Esophagus muscularis mucosa (tissue), 4 donors: ENCODE results near the gene POLR1E. TPM values are rescaled to one million over a fixed set of nuclear protein-coding genes. Genes with fewer than 3 reads are reported as not detected.
"Not testable (repeated sequence)": the region's sequence is repeated elsewhere in the genome, so short reads cannot be mapped to it uniquely, and the experiment has no call there.

Experiments used
- DNase-seq: peaks from one replicate; pipeline ENCODE4 v3.0.0-alpha.2; 2017; ENCODE audit errors: extremely low spot score
- H3K27ac ChIP-seq, 4 donors: fragments of 200-600 bp; sonication (generic); replicated peaks in 1 of 4; 1 replicate in 3 of 4; 2 replicates in 1 of 4; pipeline ENCODE4 v1.5.1; 2016 to 2019; ENCODE audit warnings: mild to moderate bottlenecking in 1 of 4
- H3K27me3 ChIP-seq, 4 donors: fragments of 200-600 bp; sonication (generic); one replicate each; pipeline versions ENCODE4 v1.5.1 to v1.6.0; 2016 to 2019
- H3K36me3 ChIP-seq, 4 donors: fragments of 200-600 bp; sonication (generic); one replicate each; pipeline ENCODE4 v1.5.1; 2016 to 2019
- H3K4me1 ChIP-seq, 4 donors: fragments of 200-600 bp; sonication (generic); one replicate each; pipeline ENCODE4 v1.5.1; 2016 to 2019
- H3K4me3 ChIP-seq, 4 donors: fragments of 200-600 bp; sonication (generic); 1 replicate in 2 of 4; 2 replicates in 2 of 4; pipeline ENCODE4 v1.5.1; 2016 to 2019; ENCODE audit warnings: mild to moderate bottlenecking in 4 of 4, moderate library complexity in 1 of 4
- H3K9me3 ChIP-seq, 4 donors: fragments of 200-600 bp; sonication (generic); 1 replicate in 3 of 4; 2 replicates in 1 of 4; pipeline ENCODE4 v1.5.1; 2016 to 2019
- EP300 ChIP-seq: sonication (generic); formaldehyde crosslinking; IDR thresholded peaks from one replicate; pipeline ENCODE4 v1.6.1; 2017; ENCODE audit warnings: antibody characterized with exemption
- POLR2A ChIP-seq: fragments of 450-650 bp; IDR thresholded peaks from one replicate; pipeline ENCODE4 v1.6.1; 2017; ENCODE audit warnings: antibody characterized with exemption, moderate library complexity, mild to moderate bottlenecking, low read depth
- POLR2AphosphoS5 ChIP-seq, 2 donors: sonication (generic); formaldehyde crosslinking; IDR thresholded peaks; one replicate each; pipeline ENCODE4 v1.6.1; 2017; ENCODE audit warnings: antibody characterized with exemption in 2 of 2
- WGBS: methylation state at CpG from one replicate; pipeline ENCODE4 v1.1.5; 2018; 5-methylcytosine and 5-hydroxymethylcytosine counted together
- intact Hi-C: fragments of 100-400 bp; cut with DNase I; formaldehyde crosslinking; loops from one replicate; pipeline ENCODE4 v1.15.1; 2023
- total RNA-seq, 4 donors: library from RNA; depleted of rRNA; stranded (reverse); fragments of >200 nt; gene quantifications; one replicate each; pipeline versions ENCODE4 v1.1.0 to v1.2.1, GENCODE V29; 2016
- TF ChIP-seq, protein P1 (sequence below), 3 experiments: fragments of 200-600 bp in 2 of 3; fragments of 450-650 bp in 1 of 3; sonication (generic) in 2 of 3; IDR thresholded peaks; one replicate each; pipeline ENCODE4 v1.5.1; 2017 to 2019; ENCODE audit warnings: antibody characterized with exemption in 3 of 3, mild to moderate bottlenecking in 2 of 3, moderate library complexity in 1 of 3

Gene POLR1E
- total RNA-seq, 4 donors from 2014 or later = 17.4 to 36.8 (median 24.5) TPM

DNA sequence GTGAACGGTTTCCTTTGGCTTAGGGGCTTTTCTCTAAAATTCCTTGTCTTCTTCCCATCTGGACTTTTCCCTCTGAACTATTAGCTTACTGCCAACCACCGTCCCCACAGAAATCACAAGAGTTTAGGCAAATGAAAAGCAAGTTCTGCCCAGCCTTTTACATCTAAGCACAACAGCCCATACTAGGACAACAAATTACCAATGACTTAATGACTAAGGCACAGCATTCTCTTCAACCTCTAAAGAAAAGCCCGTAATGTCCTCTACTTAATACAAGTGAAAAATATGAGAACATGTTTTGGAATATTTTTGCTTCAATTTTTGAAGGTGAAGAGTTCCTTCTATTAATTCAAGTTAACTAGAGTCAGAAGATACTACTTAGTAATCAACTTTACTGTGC is 21.7 kb upstream of the POLR1E start:
- TF ChIP-seq POLR2A = no peak
- TF ChIP-seq EP300 = no peak
- no peak for TF ChIP-seq POLR2AphosphoS5 (IDR thresholded peaks at IDR 0.05)
- TF ChIP-seq, protein P1, sequence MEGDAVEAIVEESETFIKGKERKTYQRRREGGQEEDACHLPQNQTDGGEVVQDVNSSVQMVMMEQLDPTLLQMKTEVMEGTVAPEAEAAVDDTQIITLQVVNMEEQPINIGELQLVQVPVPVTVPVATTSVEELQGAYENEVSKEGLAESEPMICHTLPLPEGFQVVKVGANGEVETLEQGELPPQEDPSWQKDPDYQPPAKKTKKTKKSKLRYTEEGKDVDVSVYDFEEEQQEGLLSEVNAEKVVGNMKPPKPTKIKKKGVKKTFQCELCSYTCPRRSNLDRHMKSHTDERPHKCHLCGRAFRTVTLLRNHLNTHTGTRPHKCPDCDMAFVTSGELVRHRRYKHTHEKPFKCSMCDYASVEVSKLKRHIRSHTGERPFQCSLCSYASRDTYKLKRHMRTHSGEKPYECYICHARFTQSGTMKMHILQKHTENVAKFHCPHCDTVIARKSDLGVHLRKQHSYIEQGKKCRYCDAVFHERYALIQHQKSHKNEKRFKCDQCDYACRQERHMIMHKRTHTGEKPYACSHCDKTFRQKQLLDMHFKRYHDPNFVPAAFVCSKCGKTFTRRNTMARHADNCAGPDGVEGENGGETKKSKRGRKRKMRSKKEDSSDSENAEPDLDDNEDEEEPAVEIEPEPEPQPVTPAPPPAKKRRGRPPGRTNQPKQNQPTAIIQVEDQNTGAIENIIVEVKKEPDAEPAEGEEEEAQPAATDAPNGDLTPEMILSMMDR (IDR thresholded peaks at IDR 0.05) = no peak
- intact Hi-C loops = loop anchor here (5.0 kb wide), 2 partner anchors 37 to 52 kb away; no protein-coding TSS in a partner anchor
- Histone ChIP-seq H3K9me3 (no peaks in the 10 kb centered on the region), H3K4me1 (peaks cover 11 to 53% (median 49%) of the 10 kb centered on the region in 4 donors), H3K4me3 (peak overlapping the region; percentile 72 to 92 (median 88)), H3K27me3 (no peaks in the 10 kb centered on the region), H3K36me3 (no peaks in the 10 kb centered on the region), H3K27ac (peak overlapping the region; percentile 96 to 100 (median 98))
- WGBS = 24% methylated on average over 3 of the region's 3 CpGs
- no peak for DNase-seq

DNA sequence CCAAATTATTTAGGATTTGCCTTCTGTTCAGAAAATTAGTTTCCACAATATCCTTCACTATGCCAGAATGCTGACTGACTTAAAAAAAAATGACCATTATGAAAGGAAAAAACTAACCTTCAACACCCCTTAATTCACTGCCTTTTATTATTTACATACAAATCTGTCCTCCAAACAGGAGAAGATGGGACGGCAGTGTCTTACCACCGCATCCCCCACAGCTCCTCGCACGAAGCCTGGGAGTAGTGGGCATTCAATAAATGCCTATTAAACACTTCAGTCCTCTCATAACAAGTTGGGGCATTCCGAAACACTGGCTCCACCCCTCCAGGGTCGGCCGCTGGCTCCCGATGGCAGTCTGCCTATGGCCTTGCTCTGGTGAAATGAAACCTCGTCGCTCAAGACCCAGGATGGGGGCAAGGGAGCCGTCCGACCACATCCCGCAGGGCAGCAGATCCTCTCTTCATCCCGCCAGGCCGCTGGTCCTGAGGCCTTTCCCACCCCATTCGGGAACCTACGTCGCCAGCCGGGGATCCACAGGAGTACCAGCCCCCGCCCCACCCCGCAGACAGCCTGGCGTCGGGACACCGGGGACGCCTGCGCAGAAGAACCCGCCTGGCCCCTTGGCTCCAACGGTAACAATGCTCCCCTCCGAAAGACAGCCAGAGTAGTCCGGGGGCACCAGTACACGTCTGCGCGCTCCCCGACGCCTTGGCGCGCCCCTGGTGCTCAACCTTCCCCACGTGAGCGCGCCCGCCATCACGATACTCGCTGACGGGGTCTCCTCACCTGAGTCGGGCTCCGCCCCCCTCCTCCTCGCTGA is 21.1 kb upstream of the POLR1E start:
- H3K36me3 ChIP-seq = no peaks in the 10 kb centered on the region
- TF ChIP-seq EP300 = no peak
- TF ChIP-seq, protein P1 (IDR thresholded peaks at IDR 0.05) = no peak
- TF ChIP-seq POLR2A = peak; percentile 9
- TF ChIP-seq POLR2AphosphoS5 (IDR thresholded peaks at IDR 0.05) = peak in 1 of 2 donors; percentile 51
- peaks cover 11 to 51% (median 47%) of the 10 kb centered on the region in 4 donors for H3K4me1 ChIP-seq
- H3K27ac ChIP-seq = peak overlapping the region; percentile 96 to 100 (median 98)
- WGBS = 5% methylated on average over 5 of the region's 47 CpGs
- DNase-seq = peak; percentile 97
- no peaks in the 10 kb centered on the region for H3K27me3 ChIP-seq
- peak overlapping the region; percentile 72 to 92 (median 88) for H3K4me3 ChIP-seq
- intact Hi-C loops = loop anchor here (5.0 kb wide), 2 partner anchors 37 to 52 kb away; no protein-coding TSS in a partner anchor
- no peaks in the 10 kb centered on the region for H3K9me3 ChIP-seq

DNA sequence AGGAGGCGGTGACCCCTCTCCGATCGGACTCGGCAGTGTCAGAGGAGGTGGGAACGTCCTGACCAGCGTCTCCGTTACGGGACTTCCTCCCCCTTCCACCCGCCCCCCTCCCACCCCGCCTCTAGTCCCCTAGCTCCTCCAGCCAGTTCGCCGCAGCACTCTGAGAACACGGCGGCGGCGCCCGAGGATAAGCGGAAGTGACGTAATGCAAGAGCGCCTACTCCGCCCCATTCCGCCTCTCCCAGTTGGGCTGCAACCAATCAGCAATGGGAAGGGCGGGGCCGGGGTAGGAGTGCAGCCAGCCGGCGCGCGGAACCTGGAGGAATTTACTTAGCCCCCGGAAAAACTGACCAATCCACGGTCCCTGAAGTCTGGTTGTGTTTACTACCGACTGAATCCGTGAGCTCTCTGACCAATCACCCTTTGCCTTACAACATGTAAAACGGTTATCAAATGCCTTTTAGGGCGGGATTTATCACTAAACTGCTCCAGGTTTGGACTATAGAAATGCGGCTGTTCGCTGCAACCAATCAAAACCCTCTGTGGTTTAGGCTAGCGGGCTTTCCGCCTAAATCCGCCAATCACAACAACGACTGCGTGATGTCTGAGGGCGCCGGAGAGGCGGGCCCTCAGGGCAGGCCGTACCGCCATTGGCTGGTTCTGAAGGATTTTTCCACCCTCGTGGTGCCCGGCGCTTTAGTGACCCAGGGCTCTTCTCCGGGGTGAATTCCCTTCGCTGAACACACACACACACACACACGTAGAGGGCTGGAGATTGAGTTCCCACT is 20.3 kb upstream of the POLR1E start, which contains the start of gene ZBTB5:
Gene ZBTB5, minus strand, starts transcription at position 202 of the 788 bp plus-strand sequence. CDS start 22,899 bp downstream, outside the sequence.
- Histone ChIP-seq H3K27ac (peak within 1 kb of the TSS; percentile 96 to 100 (median 98)), H3K36me3 (no peaks in the 10 kb centered on the region), H3K27me3 (no peaks in the 10 kb centered on the region), H3K9me3 (no peaks in the 10 kb centered on the region), H3K4me3 (peak within 1 kb of the TSS; percentile 72 to 92 (median 88)), H3K4me1 (peaks cover 11 to 47% (median 46%) of the 10 kb centered on the region in 4 donors)
- WGBS = under 1% methylated on average over 41 of the region's 52 CpGs
- TF ChIP-seq POLR2A = peak; percentile 61
- TF ChIP-seq, protein P1 (IDR thresholded peaks at IDR 0.05) = peak in 1 of 3 experiments; percentile 31
- TF ChIP-seq POLR2AphosphoS5 (IDR thresholded peaks at IDR 0.05) = peak; percentile 74 to 86
- TF ChIP-seq EP300 = peak; percentile 16
- intact Hi-C loops = no loop called here
- DNase-seq = peak; percentile 100

DNA sequence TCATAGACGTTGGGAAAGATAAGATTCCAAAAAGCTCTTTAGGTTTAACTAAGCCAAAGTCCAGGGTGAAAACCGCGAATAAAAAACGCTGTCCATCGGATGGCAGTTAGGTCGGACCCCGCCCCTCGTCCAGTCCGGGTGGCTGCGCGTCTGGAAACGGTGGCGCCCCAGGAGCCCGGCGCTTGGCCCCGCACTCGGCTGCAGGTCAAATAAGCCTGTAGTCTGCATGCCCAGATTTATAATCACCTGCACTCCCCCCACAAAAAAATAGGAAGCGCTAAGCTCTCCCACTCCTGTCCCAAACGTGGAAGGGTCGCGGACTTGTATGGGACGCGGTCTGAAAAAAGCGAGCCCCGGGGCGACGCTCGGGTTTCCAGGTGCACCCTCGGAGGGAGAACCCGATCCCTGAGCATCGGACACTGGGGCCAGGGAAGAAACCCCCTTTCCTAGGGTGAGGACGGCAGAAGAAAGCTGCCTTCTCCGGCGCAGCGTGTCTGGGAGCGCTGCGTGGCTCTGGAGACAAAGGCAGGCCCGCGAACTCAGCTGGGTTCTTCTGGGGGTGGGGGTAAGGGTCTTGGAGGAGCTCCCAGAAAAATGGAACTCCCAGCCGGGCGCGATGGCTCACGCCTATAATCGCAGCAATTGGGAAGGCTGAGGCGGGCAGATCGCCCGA is 19.6 kb upstream of the POLR1E start:
- TF ChIP-seq POLR2AphosphoS5 (IDR thresholded peaks at IDR 0.05) = peak in 1 of 2 donors; percentile 71
- no peak for TF ChIP-seq EP300
- no peak for TF ChIP-seq POLR2A
- TF ChIP-seq, protein P1 (IDR thresholded peaks at IDR 0.05) = no peak
- H3K4me1 ChIP-seq = peaks cover 11 to 43% (median 41%) of the 10 kb centered on the region in 4 donors
- peak overlapping the region; percentile 72 to 92 (median 88) for H3K4me3 ChIP-seq
- no peaks in the 10 kb centered on the region for H3K36me3 ChIP-seq
- intact Hi-C loops = no loop called here
- H3K27me3 ChIP-seq = no peaks in the 10 kb centered on the region
- WGBS = 2% methylated on average over 25 of the region's 47 CpGs
- peak overlapping the region; percentile 96 to 100 (median 98) for H3K27ac ChIP-seq
- no peaks in the 10 kb centered on the region for H3K9me3 ChIP-seq
- DNase-seq = no peak

DNA sequence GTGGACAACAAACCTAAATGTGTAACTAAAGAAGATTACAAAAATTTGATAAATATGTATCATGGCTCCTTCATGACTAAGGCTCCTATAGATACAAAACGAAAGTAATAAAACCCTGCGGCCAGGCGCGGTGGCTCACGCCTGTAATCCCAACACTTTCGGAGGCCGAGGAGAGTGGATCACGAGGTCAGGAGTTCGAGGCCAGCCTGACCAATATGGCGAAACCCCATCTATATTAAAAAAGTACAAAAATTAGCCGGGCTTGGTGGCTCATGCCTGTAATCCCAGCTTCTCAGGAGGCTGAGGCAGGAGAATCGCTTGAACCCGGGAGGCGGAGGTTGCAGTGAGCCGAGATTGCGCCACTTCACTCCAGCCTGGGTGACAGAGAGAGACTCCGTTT is 18.2 kb upstream of the POLR1E start:
- DNase-seq, H3K36me3 ChIP-seq, H3K27me3 ChIP-seq, H3K4me3 ChIP-seq, H3K9me3 ChIP-seq, intact Hi-C loops: not testable (repeated sequence)
- H3K27ac ChIP-seq = peak overlapping the region in 2 of 4 donors; percentile 97 to 99
- WGBS = 94% methylated on average over 17 of the region's 17 CpGs
- peaks cover 12 to 43% (median 36%) of the 10 kb centered on the region in 4 donors for H3K4me1 ChIP-seq
